ENCODE results near the gene BSG. TPM values are rescaled to one million over a fixed set of nuclear protein-coding genes. Genes with fewer than 3 reads are reported as not detected.

The BSG gene
- total and polyA plus RNA-seq, 2 of the 4 experiments (the other 2 are of a cell fraction) = 130 to 698 TPM

GRCh38 chr19:618247-618619 is 45.8 kb downstream of the BSG start:
- no peak overlapping the region for H2BK5ac ChIP-seq (ENCODE audit: low read depth, low read length, poor library complexity, severe bottlenecking)
- H3K9me1 ChIP-seq (ENCODE audit: insufficient read depth, low read length) = no peaks in the 10 kb centered on the region
- H4K91ac ChIP-seq (ENCODE audit: insufficient read depth, low read depth, low read length) = no peak overlapping the region
- no peak overlapping the region for H3K9ac ChIP-seq (ENCODE audit: low read depth, low read length)
- no peak overlapping the region for H2AFZ ChIP-seq (replicated peaks; ENCODE audit: low read length, poor library complexity)
- H3K4me1 ChIP-seq (ENCODE audit: control insufficient read depth, insufficient read depth, low read length) = no peaks in the 10 kb centered on the region
- CTCF ChIA-PET = no interaction called here
- no peak overlapping the region for H3K18ac ChIP-seq (ENCODE audit: low read depth, low read length)
- in situ Hi-C loops (cut with MboI; ENCODE audit: low sequenced_read_pairs) (no loop called here), dilution Hi-C loops (cut with HindIII; ENCODE audit: low sequenced_read_pairs, unreplicated experiment) (no loop called here), intact Hi-C loops (cut with micrococcal nuclease) (no loop called here)
- peaks cover 38% of the 10 kb centered on the region for H3K36me3 ChIP-seq (ENCODE audit: control insufficient read depth, insufficient read depth, low read length)
- no peak overlapping the region for H2AK5ac ChIP-seq (ENCODE audit: low read depth, low read length)
- H3K4me2 ChIP-seq (ENCODE audit: low read depth, low read length) = no peak overlapping the region
- TF ChIP-seq MXI1 (IDR thresholded peaks at IDR 0.05; ENCODE audit: borderline replicate concordance, low read depth, low read length) (no peak), SMC3 (IDR thresholded peaks at IDR 0.05; ENCODE audit: low read depth, low read length) (no peak), CHD1 (IDR thresholded peaks at IDR 0.05; ENCODE audit: low read depth, low read length) (no peak), NFE2L2 (IDR thresholded peaks at IDR 0.05; ENCODE audit: low read depth, low read length) (no peak), POLR2A (IDR thresholded peaks at IDR 0.05; ENCODE audit: low read depth, low read length) (no peak), RFX5 (IDR thresholded peaks at IDR 0.05; ENCODE audit: low read depth, low read length) (no peak), RAD21 (IDR thresholded peaks at IDR 0.05; ENCODE audit: low read length) (no peak), FOS (IDR thresholded peaks at IDR 0.05; ENCODE audit: low read depth, low read length) (no peak), RCOR1 (IDR thresholded peaks at IDR 0.05; ENCODE audit: insufficient replicate concordance, low read length) (no peak), MAZ (IDR thresholded peaks at IDR 0.05; ENCODE audit: borderline replicate concordance, low read depth, low read length) (no peak), BHLHE40 (IDR thresholded peaks at IDR 0.05; ENCODE audit: low read depth, low read length) (no peak), ELK1 (IDR thresholded peaks at IDR 0.05; ENCODE audit: borderline replicate concordance, low read depth, low read length) (no peak), CEBPB (IDR thresholded peaks at IDR 0.05; ENCODE audit: low read depth, low read length) (no peak), MAFK (IDR thresholded peaks at IDR 0.05; ENCODE audit: low read depth, low read length) (no peak)
- TF ChIP-seq, protein P1, sequence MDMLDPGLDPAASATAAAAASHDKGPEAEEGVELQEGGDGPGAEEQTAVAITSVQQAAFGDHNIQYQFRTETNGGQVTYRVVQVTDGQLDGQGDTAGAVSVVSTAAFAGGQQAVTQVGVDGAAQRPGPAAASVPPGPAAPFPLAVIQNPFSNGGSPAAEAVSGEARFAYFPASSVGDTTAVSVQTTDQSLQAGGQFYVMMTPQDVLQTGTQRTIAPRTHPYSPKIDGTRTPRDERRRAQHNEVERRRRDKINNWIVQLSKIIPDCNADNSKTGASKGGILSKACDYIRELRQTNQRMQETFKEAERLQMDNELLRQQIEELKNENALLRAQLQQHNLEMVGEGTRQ (IDR thresholded peaks at IDR 0.05; ENCODE audit: low read depth, low read length) = no peak
- TF ChIP-seq, protein P2, sequence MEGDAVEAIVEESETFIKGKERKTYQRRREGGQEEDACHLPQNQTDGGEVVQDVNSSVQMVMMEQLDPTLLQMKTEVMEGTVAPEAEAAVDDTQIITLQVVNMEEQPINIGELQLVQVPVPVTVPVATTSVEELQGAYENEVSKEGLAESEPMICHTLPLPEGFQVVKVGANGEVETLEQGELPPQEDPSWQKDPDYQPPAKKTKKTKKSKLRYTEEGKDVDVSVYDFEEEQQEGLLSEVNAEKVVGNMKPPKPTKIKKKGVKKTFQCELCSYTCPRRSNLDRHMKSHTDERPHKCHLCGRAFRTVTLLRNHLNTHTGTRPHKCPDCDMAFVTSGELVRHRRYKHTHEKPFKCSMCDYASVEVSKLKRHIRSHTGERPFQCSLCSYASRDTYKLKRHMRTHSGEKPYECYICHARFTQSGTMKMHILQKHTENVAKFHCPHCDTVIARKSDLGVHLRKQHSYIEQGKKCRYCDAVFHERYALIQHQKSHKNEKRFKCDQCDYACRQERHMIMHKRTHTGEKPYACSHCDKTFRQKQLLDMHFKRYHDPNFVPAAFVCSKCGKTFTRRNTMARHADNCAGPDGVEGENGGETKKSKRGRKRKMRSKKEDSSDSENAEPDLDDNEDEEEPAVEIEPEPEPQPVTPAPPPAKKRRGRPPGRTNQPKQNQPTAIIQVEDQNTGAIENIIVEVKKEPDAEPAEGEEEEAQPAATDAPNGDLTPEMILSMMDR (conservative IDR thresholded peaks at IDR 0.05; ENCODE audit: low read depth, low read length) = no peak
- no peak overlapping the region for H2BK20ac ChIP-seq (ENCODE audit: low read depth, low read length)
- H3K4ac ChIP-seq (ENCODE audit: low read depth, low read length) = no peak overlapping the region
- H3K79me1 ChIP-seq (ENCODE audit: low read depth in 1 of 2, low read length in 2 of 2) = no peaks in the 10 kb centered on the region
- no peak overlapping the region for H4K5ac ChIP-seq (ENCODE audit: low read depth, low read length)
- ATAC-seq (ENCODE audit: low read depth) (no peak), DNase-seq (no peak)
- H3K56ac ChIP-seq (ENCODE audit: extremely low read depth, insufficient read depth, low read length) = no peak overlapping the region
- H3K14ac ChIP-seq (replicated peaks; ENCODE audit: low read depth, low read length) = no peak overlapping the region
- H3K23ac ChIP-seq (ENCODE audit: low read depth, low read length) = no peak overlapping the region
- no peak overlapping the region for H2BK120ac ChIP-seq (ENCODE audit: low read depth, low read length)
- H3K27me3 ChIP-seq (ENCODE audit: control insufficient read depth, insufficient read depth, low read length) = no peaks in the 10 kb centered on the region; the same call in 1 of the 2 replicates
- no peak overlapping the region for H2AK9ac ChIP-seq (replicated peaks; ENCODE audit: low read depth, low read length, poor library complexity)
- BruUV-seq (replicated peaks) = no TSS peak
- no peaks in the 10 kb centered on the region for H3K9me3 ChIP-seq (ENCODE audit: control insufficient read depth, insufficient read depth, low read length)
- H4K8ac ChIP-seq (ENCODE audit: low read depth in 2 of 2, low read length in 2 of 2) = no peak overlapping the region
- no peaks in the 10 kb centered on the region; the same call in none of the 2 replicates for H4K20me1 ChIP-seq (ENCODE audit: insufficient read depth, low read length)
- H3K27ac ChIP-seq (ENCODE audit: insufficient read depth, low read length) = no peak overlapping the region
- WGBS, 2 experiments (ENCODE audit: extremely low coverage in 2 of 2, insufficient read length in 1 of 2) = 99% methylated on average over 11 of the region's 19 CpGs; no CpG with 5 or more reads in 1 of the 2 experiments
- H2BK15ac ChIP-seq (ENCODE audit: low read depth, low read length) = no peak overlapping the region
- no peak overlapping the region for H3K4me3 ChIP-seq (ENCODE audit: insufficient read depth, low read depth, low read length)
- POLR2A ChIA-PET (ENCODE audit: unreplicated experiment) = no interaction called here
